Activated naive CD4-positive, alpha-beta T cell treated with anti-CD3 and anti-CD28 coated beads, Interleukin-2, amount 10 ng/mL, durations not matched to agents 7 days and 5 days (primary cell): ENCODE results near the gene ITPR2.

Experiments used
- CTCF ChIA-PET: fragments of 350-600 bp; sonication (Branson Sonifier 250); formaldehyde crosslinking; loops from one replicate; lab custom pipeline; 2021; ENCODE audit warnings: antibody characterized with exemption; lab: Charles Lee
- DNase-seq: peaks from one replicate; pipeline ENCODE4 v3.0.0-alpha.2; 2020
- H3K27ac Mint-ChIP-seq: one replicate; pipeline ENCODE4 v1.8.0; 2021; ENCODE audit warnings: mild to moderate bottlenecking, moderate library complexity, mixed read lengths
- H3K27me3 Mint-ChIP-seq: one replicate; pipeline ENCODE4 v1.8.0; 2021; ENCODE audit warnings: mild to moderate bottlenecking, mixed read lengths
- H3K36me3 Mint-ChIP-seq: one replicate; pipeline ENCODE4 v1.8.0; 2021; ENCODE audit warnings: mixed read lengths
- H3K4me1 Mint-ChIP-seq: one replicate; pipeline ENCODE4 v1.8.0; 2021; ENCODE audit warnings: mixed read lengths
- H3K4me3 Mint-ChIP-seq: one replicate; pipeline ENCODE4 v1.8.0; 2021; ENCODE audit warnings: mild to moderate bottlenecking, moderate library complexity, mixed read lengths
- H3K9me3 Mint-ChIP-seq: one replicate; pipeline ENCODE4 v1.8.0; 2021; ENCODE audit warnings: mixed read lengths

The ITPR2 gene

GRCh38 chr12:26631846-26632245 is 201.1 kb downstream of the ITPR2 start:
- CTCF ChIA-PET = interaction anchor here (1.2 to 1.8 kb wide), 2 partner anchors 9 to 15 kb away, joined by 3 to 4 read pairs; no protein-coding TSS in a partner anchor
- no peaks in the 10 kb centered on the region for H3K9me3 Mint-ChIP-seq
- no peak for DNase-seq
- H3K4me1 Mint-ChIP-seq = peaks cover 6% of the 10 kb centered on the region
- no peaks in the 10 kb centered on the region for H3K27me3 Mint-ChIP-seq
- H3K4me3 Mint-ChIP-seq = no peak overlapping the region
- peaks cover 9% of the 10 kb centered on the region for H3K36me3 Mint-ChIP-seq
- no peak overlapping the region for H3K27ac Mint-ChIP-seq

GRCh38 chr12:26630546-26631027 is 202.4 kb downstream of the ITPR2 start:
- H3K27ac Mint-ChIP-seq = no peak overlapping the region
- no peaks in the 10 kb centered on the region for H3K27me3 Mint-ChIP-seq
- peaks cover 19% of the 10 kb centered on the region for H3K36me3 Mint-ChIP-seq
- H3K9me3 Mint-ChIP-seq = no peaks in the 10 kb centered on the region
- peaks cover 19% of the 10 kb centered on the region for H3K4me1 Mint-ChIP-seq
- no peak overlapping the region for H3K4me3 Mint-ChIP-seq
- CTCF ChIA-PET = interaction anchor here (0.6 to 1.2 kb wide), 2 partner anchors 71 to 386 kb away, joined by 3 to 4 read pairs; no protein-coding TSS in a partner anchor
- DNase-seq = no peak

GRCh38 chr12:26629864-26630263 is 203.1 kb downstream of the ITPR2 start:
- no peak overlapping the region for H3K27ac Mint-ChIP-seq
- CTCF ChIA-PET = interaction anchor here (1.2 kb wide), 1 partner anchor 72 kb away, joined by 3 read pairs; no protein-coding TSS in a partner anchor
- H3K27me3 Mint-ChIP-seq = no peaks in the 10 kb centered on the region
- H3K9me3 Mint-ChIP-seq = no peaks in the 10 kb centered on the region
- peaks cover 19% of the 10 kb centered on the region for H3K4me1 Mint-ChIP-seq
- H3K4me3 Mint-ChIP-seq = no peak overlapping the region
- H3K36me3 Mint-ChIP-seq = peaks cover 20% of the 10 kb centered on the region
- no peak for DNase-seq

- Mint-ChIP-seq H3K27me3 (no peaks in the 10 kb centered on the region), H3K27ac (no peak overlapping the region), H3K9me3 (no peaks in the 10 kb centered on the region), H3K4me3 (no peak overlapping the region), H3K36me3 (peaks cover 22% of the 10 kb centered on the region), H3K4me1 (peaks cover 19% of the 10 kb centered on the region)
- no peak for DNase-seq
- CTCF ChIA-PET = no interaction called here
These were observed 204.8 kb downstream of the ITPR2 start for GRCh38 chr12:26628234-26628633.

DNA sequence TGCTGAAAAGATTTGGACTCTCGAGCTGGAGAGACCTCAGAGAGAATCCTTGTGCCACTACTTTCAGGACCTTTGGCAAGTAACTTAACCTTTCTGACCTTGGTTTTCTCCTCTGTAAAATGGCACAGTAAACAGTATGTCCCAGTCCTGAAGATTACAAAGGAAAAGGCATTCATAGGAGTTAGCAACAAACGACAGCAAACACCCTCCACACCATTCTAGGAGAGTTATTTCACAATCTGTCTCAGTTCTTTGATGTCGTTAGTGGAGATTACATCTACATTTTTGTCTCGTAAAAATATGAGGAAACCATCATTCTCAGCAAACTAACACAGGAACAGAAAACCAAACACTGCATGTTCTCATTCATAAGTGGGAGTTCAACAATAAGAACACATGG is 205.7 kb downstream of the ITPR2 start:
- peaks cover 25% of the 10 kb centered on the region for H3K36me3 Mint-ChIP-seq
- H3K4me1 Mint-ChIP-seq = peaks cover 19% of the 10 kb centered on the region
- DNase-seq = no peak
- no peak overlapping the region for H3K4me3 Mint-ChIP-seq
- CTCF ChIA-PET = no interaction called here
- no peak overlapping the region for H3K27ac Mint-ChIP-seq
- no peaks in the 10 kb centered on the region for H3K27me3 Mint-ChIP-seq
- no peaks in the 10 kb centered on the region for H3K9me3 Mint-ChIP-seq

DNA sequence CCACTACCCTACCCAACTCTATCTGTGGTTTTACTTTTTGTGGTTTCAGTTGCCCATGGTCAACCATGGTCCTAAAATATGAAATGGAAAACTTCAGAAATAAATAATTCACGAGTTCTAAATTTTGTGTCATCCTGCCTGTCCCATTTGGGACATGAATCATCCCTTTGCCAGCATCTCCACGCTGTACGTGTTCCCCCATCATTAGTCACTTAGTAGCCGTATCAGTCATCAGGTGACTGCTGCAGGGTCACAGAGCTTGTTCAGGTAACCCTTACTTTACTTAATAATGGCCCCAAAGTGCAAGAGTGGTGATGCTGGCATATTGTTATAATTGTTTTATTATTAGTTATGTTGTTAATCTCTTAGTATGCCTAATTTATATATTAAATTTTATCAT is 209.9 kb downstream of the ITPR2 start:
- Mint-ChIP-seq H3K4me1 (peaks cover 19% of the 10 kb centered on the region), H3K4me3 (no peak overlapping the region), H3K27me3 (no peaks in the 10 kb centered on the region), H3K9me3 (no peaks in the 10 kb centered on the region), H3K36me3 (peaks cover 27% of the 10 kb centered on the region), H3K27ac (no peak overlapping the region)
- DNase-seq = no peak
- CTCF ChIA-PET = interaction anchor here (1.1 to 1.4 kb wide), 3 partner anchors 9 to 262 kb away, joined by 3 read pairs; no protein-coding TSS in a partner anchor

- no peaks in the 10 kb centered on the region for H3K27me3 Mint-ChIP-seq
- H3K36me3 Mint-ChIP-seq = peaks cover 26% of the 10 kb centered on the region
- H3K4me1 Mint-ChIP-seq = peaks cover 19% of the 10 kb centered on the region
- no peak overlapping the region for H3K4me3 Mint-ChIP-seq
- no peaks in the 10 kb centered on the region for H3K9me3 Mint-ChIP-seq
- CTCF ChIA-PET = interaction anchor here (1.2 to 1.4 kb wide), 2 partner anchors 8 to 262 kb away, joined by 3 read pairs; no protein-coding TSS in a partner anchor
- no peak for DNase-seq
- H3K27ac Mint-ChIP-seq = no peak overlapping the region
These were observed 210.4 kb downstream of the ITPR2 start for GRCh38 chr12:26622601-26623000.

GRCh38 chr12:26621932-26622331 is 211.1 kb downstream of the ITPR2 start:
- H3K9me3 Mint-ChIP-seq = no peaks in the 10 kb centered on the region
- no peaks in the 10 kb centered on the region for H3K27me3 Mint-ChIP-seq
- peaks cover 20% of the 10 kb centered on the region for H3K36me3 Mint-ChIP-seq
- CTCF ChIA-PET = interaction anchor here (1.4 kb wide), 1 partner anchor 8 kb away, joined by 3 read pairs; no protein-coding TSS in a partner anchor
- peaks cover 13% of the 10 kb centered on the region for H3K4me1 Mint-ChIP-seq
- no peak overlapping the region for H3K27ac Mint-ChIP-seq
- no peak for DNase-seq
- H3K4me3 Mint-ChIP-seq = no peak overlapping the region

DNA sequence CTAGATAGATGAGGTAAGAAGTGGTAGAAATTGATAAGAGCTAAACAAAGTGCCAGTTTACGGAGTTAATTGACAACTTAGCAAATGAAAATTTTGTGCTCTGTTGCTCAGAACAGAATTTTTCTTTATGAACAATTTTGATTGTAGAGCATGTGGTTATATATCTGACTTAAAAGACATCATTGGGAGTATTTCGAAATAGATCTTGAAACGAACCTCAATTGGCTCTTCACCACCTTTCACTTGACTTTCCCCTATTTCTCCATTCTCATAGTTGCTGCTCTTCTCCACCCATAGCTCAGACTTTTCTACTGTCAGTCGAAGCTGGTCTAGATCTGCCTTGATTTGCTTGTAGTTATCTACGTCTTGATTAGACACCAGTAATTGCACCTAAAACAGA is 212.1 kb downstream of the ITPR2 start:
- Mint-ChIP-seq H3K27ac (no peak overlapping the region), H3K27me3 (no peaks in the 10 kb centered on the region), H3K9me3 (no peaks in the 10 kb centered on the region), H3K4me1 (peaks cover 3% of the 10 kb centered on the region), H3K4me3 (no peak overlapping the region), H3K36me3 (peaks cover 12% of the 10 kb centered on the region)
- CTCF ChIA-PET = interaction anchor here (1.0 kb wide), 1 partner anchor 502 kb away, joined by 3 read pairs; no protein-coding TSS in a partner anchor
- no peak for DNase-seq

DNA sequence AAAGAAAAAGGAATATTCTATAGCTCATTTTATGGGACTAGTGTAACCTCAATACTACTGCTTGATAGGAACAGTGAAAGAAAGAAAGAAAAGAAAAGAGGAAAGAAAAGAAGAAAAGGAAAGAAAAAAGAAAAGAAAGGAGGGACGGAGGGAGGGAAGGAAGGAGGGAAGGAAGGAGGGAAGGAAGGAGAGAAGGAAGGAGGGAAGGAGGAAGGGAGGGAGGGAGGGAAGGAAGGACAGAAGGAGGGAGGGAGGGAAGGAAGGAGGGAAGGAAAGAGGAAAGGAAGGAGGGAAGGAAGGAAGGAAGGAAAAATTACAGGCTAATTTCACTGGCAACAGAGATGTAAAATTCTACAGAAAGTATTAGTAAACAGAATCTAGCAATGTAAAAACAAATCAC is 215.5 kb downstream of the ITPR2 start:
- H3K27ac Mint-ChIP-seq = no peak overlapping the region
- H3K27me3 Mint-ChIP-seq = no peaks in the 10 kb centered on the region
- peaks cover 4% of the 10 kb centered on the region for H3K36me3 Mint-ChIP-seq
- H3K4me1 Mint-ChIP-seq = no peaks in the 10 kb centered on the region
- CTCF ChIA-PET = interaction anchor here (0.7 kb wide), 1 partner anchor 15 kb away, joined by 3 read pairs; no protein-coding TSS in a partner anchor
- no peak overlapping the region for H3K4me3 Mint-ChIP-seq
- H3K9me3 Mint-ChIP-seq = no peaks in the 10 kb centered on the region
- no peak for DNase-seq

GRCh38 chr12:26614011-26614616 is 218.9 kb downstream of the ITPR2 start:
- H3K36me3 Mint-ChIP-seq = no peaks in the 10 kb centered on the region
- no peaks in the 10 kb centered on the region for H3K4me1 Mint-ChIP-seq
- H3K9me3 Mint-ChIP-seq = no peaks in the 10 kb centered on the region
- H3K4me3 Mint-ChIP-seq = no peak overlapping the region
- peak; percentile 29 for DNase-seq
- H3K27ac Mint-ChIP-seq = no peak overlapping the region
- CTCF ChIA-PET = interaction anchor here (0.7 to 2.5 kb wide), 17 partner anchors 8 to 517 kb away, joined by 3 to 18 read pairs (median 3); no protein-coding TSS in a partner anchor
- no peaks in the 10 kb centered on the region for H3K27me3 Mint-ChIP-seq

DNA sequence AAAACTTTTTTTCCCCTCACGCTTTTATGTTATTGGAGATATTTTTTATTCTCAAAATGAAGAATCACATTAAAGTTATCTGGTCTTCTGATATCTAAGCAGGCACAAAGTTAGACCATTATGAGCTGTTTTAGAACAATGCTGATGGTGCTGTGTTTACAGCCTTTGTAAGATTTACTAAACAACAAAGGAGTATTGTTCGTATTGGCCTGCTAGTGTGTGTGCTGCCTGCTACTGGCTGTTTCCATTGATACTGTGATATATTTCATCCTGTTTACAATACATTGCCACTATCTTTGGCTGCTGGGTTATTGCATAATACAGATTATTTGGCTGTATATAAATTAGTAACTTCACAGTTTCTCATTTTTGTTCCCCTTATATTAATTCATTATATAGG is 220.8 kb downstream of the ITPR2 start:
- no peak for DNase-seq
- H3K27me3 Mint-ChIP-seq = no peaks in the 10 kb centered on the region
- H3K27ac Mint-ChIP-seq = no peak overlapping the region
- CTCF ChIA-PET = no interaction called here
- no peaks in the 10 kb centered on the region for H3K36me3 Mint-ChIP-seq
- no peaks in the 10 kb centered on the region for H3K9me3 Mint-ChIP-seq
- no peak overlapping the region for H3K4me3 Mint-ChIP-seq
- H3K4me1 Mint-ChIP-seq = no peaks in the 10 kb centered on the region

DNA sequence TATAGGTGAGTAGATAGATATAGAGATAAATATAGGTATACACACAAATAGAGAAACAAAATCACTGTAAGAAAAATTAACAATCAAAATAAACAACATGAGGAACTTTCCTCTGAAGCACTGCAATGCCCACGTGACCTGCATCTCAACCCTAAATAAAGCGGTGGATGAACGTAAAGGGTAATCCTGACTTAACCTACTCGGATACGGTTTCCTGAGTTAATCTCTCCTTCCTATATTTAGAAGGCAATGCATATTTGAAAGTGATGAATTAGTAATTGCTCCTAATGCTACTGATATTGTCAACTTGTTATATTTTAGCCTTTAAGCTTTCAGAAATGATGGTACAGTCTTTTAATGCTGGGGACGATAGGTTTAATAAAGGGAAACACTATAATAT is 221.4 kb downstream of the ITPR2 start:
- Mint-ChIP-seq H3K27me3 (no peaks in the 10 kb centered on the region), H3K27ac (no peak overlapping the region), H3K4me3 (no peak overlapping the region), H3K4me1 (no peaks in the 10 kb centered on the region), H3K36me3 (no peaks in the 10 kb centered on the region), H3K9me3 (no peaks in the 10 kb centered on the region)
- CTCF ChIA-PET = no interaction called here
- DNase-seq = no peak

DNA sequence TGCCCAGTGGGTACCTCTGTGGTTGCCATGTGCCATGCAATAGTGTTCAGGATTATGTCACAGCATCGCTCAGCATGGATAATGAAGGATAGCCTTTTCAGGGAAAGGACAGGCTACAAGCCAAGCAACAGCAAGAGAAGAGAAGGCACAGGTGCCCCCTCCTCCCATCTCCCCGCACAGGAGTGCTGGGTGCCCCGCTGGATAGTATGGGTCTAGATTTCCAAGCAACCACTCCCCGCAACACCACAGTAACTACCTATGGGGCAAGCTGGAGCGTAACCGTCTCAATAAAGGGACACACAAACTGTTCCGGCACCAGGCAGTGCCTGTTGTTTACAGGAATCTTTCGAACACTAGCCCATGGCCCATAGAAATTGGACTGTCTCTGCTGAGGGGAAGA is 222.2 kb downstream of the ITPR2 start:
- Mint-ChIP-seq H3K27ac (no peak overlapping the region), H3K4me3 (no peak overlapping the region), H3K27me3 (no peaks in the 10 kb centered on the region), H3K9me3 (no peaks in the 10 kb centered on the region), H3K4me1 (no peaks in the 10 kb centered on the region), H3K36me3 (no peaks in the 10 kb centered on the region)
- CTCF ChIA-PET = no interaction called here
- no peak for DNase-seq

DNA sequence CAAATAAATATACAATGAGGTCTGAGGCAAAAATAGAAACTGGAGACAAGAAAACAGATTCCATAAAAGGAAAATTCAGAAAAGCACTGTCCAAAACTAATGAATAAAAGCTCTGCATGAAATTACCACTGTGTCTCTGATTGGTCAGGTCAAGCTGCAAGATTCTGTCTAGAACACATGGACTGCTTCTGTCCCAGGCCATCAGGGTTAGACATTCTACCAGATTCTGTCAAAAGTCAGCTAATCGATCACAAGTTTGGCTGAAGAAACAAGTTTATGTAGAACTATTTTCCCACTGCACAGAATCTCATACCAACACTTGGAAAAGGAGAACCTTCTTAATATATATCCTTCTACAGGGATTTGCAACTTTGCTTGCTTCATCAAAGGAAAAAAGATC is 223.0 kb downstream of the ITPR2 start:
- Mint-ChIP-seq H3K9me3 (no peaks in the 10 kb centered on the region), H3K27ac (no peak overlapping the region), H3K4me3 (no peak overlapping the region), H3K36me3 (no peaks in the 10 kb centered on the region), H3K4me1 (no peaks in the 10 kb centered on the region), H3K27me3 (no peaks in the 10 kb centered on the region)
- CTCF ChIA-PET = no interaction called here
- DNase-seq = no peak
